ENCODE measurements around the gene LRRC2.

LRRC2 gene

DNA sequence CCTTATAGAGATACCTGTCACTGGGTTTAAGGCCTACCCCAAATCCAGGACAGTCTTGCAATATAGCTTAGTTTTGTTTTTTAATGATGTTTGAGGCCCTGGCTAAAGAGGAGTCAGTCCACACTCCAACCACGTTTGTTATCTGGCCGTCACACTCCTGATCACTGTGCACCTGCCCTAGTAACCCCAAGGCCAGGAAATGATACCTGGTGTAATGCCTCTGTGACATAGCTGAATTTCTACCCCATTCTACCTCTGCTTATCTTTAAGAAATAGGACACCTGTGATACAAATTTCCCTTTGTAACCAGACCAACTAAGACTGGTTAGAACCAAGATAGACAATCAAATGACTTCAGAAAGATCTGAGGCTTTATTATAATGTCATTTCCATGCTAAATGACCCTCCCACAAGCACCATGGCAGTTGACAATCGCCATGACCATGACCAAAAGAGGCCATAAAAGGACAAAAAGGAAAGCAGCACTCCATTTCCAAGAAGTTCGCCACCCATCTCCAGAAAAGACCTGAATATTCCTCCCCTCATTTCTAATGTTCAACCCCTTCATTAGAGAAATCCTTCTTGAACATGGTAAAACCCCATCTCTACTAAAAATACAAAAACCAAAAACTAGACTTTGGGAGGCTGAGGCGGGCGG is 73.1 kb downstream of the LRRC2 start:
- TF ChIP-seq, protein P1, sequence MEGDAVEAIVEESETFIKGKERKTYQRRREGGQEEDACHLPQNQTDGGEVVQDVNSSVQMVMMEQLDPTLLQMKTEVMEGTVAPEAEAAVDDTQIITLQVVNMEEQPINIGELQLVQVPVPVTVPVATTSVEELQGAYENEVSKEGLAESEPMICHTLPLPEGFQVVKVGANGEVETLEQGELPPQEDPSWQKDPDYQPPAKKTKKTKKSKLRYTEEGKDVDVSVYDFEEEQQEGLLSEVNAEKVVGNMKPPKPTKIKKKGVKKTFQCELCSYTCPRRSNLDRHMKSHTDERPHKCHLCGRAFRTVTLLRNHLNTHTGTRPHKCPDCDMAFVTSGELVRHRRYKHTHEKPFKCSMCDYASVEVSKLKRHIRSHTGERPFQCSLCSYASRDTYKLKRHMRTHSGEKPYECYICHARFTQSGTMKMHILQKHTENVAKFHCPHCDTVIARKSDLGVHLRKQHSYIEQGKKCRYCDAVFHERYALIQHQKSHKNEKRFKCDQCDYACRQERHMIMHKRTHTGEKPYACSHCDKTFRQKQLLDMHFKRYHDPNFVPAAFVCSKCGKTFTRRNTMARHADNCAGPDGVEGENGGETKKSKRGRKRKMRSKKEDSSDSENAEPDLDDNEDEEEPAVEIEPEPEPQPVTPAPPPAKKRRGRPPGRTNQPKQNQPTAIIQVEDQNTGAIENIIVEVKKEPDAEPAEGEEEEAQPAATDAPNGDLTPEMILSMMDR (conservative IDR thresholded peaks at IDR 0.05; ENCODE audit: low read depth, low read length), result no peak
- H3K4me3 ChIP-seq (ENCODE audit: low read length), result no peak overlapping the region
- no peak for DNase-seq (ENCODE audit: low read depth)

DNA sequence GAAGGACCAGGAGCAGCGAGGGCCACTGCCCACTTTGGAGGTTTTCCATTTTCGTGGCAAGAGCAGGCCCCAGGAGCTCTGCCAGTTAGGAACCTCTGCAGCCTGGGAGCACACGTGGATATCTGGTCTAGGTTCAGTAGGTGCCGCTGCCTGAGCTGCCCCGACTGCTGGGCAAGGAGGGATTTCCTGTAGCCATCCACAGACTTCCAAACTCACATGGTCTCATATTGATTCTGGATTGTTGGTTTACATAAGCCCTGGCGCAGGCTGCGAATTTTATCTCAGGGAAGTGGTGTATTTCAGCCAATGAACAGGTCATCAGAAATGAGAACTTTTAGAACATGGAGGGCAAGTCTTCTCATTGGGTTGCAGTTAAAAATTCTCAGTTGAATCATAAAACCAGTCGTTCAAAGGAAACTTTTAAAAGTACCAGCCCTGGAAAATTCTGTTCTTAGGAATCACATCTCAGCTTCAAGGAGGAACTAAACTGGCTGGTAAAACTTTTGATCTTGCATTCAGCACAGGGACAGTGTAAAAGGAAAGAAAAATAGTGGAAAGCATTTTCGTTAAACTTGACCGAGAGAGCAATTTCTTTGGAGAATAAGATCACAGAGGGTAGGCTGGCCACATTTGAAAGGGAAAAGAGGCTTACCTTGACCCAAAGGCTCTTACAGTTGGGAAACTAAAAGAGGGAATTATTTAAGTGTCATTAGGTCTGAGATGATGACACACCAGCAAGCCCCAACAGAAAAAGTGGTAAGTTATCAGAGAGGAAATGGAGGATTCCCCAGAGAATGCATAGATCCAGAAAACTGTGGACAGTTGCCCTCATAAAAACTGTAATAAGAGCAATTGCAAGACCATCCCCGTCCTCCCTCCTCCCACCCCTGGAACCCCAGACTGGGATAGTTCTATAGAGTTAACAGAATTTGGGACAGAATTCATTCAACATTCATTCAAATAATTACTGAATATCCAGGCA is 74.7 kb downstream of the LRRC2 start:
- DNase-seq (ENCODE audit: low read depth), result no peak
- H3K4me3 ChIP-seq (ENCODE audit: low read length), result no peak overlapping the region
- TF ChIP-seq, protein P1 (conservative IDR thresholded peaks at IDR 0.05; ENCODE audit: low read depth, low read length), result no peak

DNA sequence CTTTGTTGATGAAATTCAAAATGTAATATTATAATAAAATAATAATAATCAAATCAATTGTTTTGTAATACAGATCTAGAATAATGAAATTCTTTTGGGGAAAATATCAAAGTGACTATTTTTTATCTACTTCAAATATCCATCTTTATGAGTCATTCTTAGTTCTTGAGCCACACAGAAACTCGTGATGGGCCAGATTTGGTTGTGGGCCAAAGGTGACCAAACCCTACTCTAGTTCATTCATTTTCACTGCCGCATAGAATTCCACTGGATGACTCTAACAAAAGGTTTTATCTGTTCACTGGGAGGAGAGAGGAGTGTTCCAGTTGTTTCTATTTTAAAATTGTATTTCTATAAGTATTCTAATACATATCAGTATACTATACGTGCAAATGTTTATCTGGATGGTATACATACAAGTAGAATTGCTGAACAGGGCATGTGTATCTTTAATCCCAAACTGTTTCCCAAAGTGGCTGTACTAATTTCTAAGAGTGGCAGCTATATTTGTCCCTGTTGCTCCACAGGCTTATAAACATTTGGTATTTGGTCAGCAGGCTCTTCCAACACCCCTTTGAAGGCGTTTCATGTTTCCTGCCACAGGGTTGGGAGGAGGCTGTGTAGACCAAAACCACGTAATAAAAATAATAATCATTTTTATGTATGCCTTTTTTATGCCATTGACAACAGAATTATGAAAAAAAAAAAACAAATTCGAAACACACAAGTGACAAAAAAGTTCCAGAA is 75.6 kb downstream of the LRRC2 start:
- no peak overlapping the region for H3K4me3 ChIP-seq (ENCODE audit: low read length)
- no peak for DNase-seq (ENCODE audit: low read depth)

DNA sequence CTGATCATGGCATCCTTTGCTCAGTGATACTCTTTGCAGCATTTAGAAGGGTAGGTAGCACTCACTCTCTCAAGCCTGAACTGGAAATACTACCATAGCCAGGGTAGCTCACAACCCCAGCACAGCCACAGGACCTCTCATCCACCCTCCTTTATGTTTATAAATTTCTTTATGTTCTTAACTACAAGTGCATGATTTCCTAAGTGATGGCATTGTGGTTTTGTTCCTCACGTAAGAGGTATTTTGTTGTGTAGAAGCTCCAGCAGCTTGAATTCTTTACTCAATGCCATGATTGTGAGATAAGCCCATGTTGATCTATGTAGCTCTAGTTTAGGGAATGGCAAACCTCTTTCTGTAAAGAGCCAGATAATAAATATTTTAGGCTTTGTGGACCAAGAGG is 76.2 kb downstream of the LRRC2 start:
- H3K4me3 ChIP-seq (ENCODE audit: low read length), result no peak overlapping the region
- peak; percentile 50 for DNase-seq (ENCODE audit: low read depth)
- TF ChIP-seq, protein P1 (conservative IDR thresholded peaks at IDR 0.05; ENCODE audit: low read depth, low read length), result no peak

More for the DNA sequence above, 75.6 kb downstream of the LRRC2 start:
- TF ChIP-seq, protein P1 (conservative IDR thresholded peaks at IDR 0.05; ENCODE audit: low read depth, low read length), result no peak

DNA sequence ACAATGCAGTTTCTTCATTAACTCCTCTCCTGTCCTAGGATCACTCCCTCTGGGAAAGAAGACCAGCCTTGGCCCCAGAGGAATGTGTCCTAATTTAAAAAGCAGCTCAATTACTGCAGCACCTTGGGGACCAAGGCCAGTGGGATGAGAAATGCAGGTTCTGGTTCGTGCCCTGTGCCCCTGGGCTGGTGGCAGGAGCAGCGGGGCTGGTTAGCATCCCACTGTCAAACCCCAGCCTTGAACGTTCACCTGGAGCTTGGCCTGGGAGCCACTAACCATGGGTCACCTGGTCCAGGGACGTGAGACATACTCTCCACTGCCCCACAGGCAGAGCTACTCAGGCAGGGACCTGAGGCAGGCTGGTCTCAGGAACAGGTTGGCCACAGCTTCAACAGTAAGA is 76.7 kb downstream of the LRRC2 start:
- no peak overlapping the region for H3K4me3 ChIP-seq (ENCODE audit: low read length)
- TF ChIP-seq, protein P1 (conservative IDR thresholded peaks at IDR 0.05; ENCODE audit: low read depth, low read length), result no peak
- DNase-seq (ENCODE audit: low read depth), result no peak

DNA sequence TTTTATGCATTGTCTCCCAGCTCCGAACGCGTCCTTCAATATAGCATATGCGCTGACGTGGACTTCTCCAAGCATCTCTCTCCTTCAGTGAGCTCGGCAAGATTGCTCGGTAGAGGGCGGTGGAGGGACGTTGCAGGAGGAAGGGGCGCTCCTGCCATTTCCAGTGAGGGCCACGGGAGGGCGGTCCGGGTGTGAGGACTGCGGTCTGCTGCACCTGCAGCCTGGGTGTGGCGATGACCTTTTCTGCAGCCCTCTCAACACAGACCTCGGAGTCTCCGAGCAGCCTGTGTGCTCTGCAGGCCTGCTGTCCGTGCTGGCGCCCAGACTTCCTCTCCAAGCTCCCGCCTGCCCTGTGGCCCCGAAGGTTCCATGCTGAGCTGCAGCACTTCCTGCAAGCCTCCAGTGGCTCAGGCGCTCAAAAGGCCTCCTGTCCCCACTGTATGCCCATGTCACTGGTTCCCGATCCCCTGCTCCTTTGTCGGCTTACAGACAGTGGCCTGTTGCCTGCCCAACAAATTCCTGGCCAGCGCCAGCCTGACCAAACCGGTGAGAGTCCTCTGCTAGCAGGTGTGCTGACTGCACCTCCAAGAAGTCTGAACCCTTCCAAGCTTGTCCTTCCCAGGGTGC is 77.3 kb downstream of the LRRC2 start:
- TF ChIP-seq, protein P1 (conservative IDR thresholded peaks at IDR 0.05; ENCODE audit: low read depth, low read length), result peak; percentile 100
- DNase-seq (ENCODE audit: low read depth), result peak; percentile 63
- no peak overlapping the region for H3K4me3 ChIP-seq (ENCODE audit: low read length)
